ENCODE data around the gene WDR5. TPM values are rescaled to one million over a fixed set of nuclear protein-coding genes. Genes with fewer than 3 reads are reported as not detected.

Gene WDR5
- polyA plus RNA-seq, 1 of the 3 experiments (the other 2 are of a cell fraction), result 36.6 TPM

GRCh38 chr9:134187891-134188385 lies 52.1 kb downstream of the WDR5 start:
- POLR2A ChIA-PET, result no interaction called here

More at GRCh38 chr9:134187891-134188385, 52.1 kb downstream of the WDR5 start:
- no peaks in the 10 kb centered on the region for H3K9me3 ChIP-seq
- H3K9ac ChIP-seq, result no peak overlapping the region
- no peaks in the 10 kb centered on the region for H3K79me2 ChIP-seq (ENCODE audit: insufficient read depth)
- no peak overlapping the region for H2AFZ ChIP-seq (ENCODE audit: low read depth)
- H3K4me3 ChIP-seq (ENCODE audit: low read depth in 2 of 2, low read length in 1 of 2), result no peak overlapping the region
- H3K27ac ChIP-seq (ENCODE audit: low read depth in 2 of 2, low read length in 1 of 2), result no peak overlapping the region
- 68% methylated on average over 8 of the region's 12 CpGs for WGBS (ENCODE audit: low lambda C conversion rate)
- H3K36me3 ChIP-seq (replicated peaks in 1 of 2; ENCODE audit: control insufficient read depth in 1 of 2, insufficient read depth in 2 of 2, low read length in 1 of 2), result no peaks in the 10 kb centered on the region
- peaks cover 7% of the 10 kb centered on the region for H3F3A ChIP-seq (replicated peaks; ENCODE audit: insufficient read depth)
- DNase-seq, result peak; percentile 25
- TF ChIP-seq CHD2 (IDR thresholded peaks at IDR 0.05; ENCODE audit: low read length, partially characterized antibody), result no peak
- no peak for TF ChIP-seq USF1 (IDR thresholded peaks at IDR 0.05; ENCODE audit: borderline replicate concordance, low read depth)
- no peak for TF ChIP-seq EZH2phosphoT487 (IDR thresholded peaks at IDR 0.05; ENCODE audit: borderline replicate concordance, low read depth)
- no peak for TF ChIP-seq SIN3A (IDR thresholded peaks at IDR 0.05; ENCODE audit: borderline replicate concordance, low read depth, low read length)
- TF ChIP-seq EP300 (IDR thresholded peaks at IDR 0.05; ENCODE audit: borderline replicate concordance in 1 of 2, low read depth in 1 of 2, low read length in 1 of 2), result no peak
- no peak for TF ChIP-seq MAX (IDR thresholded peaks at IDR 0.05; ENCODE audit: low read depth)
- no peak for TF ChIP-seq TAF1 (IDR thresholded peaks at IDR 0.05; ENCODE audit: borderline replicate concordance, low read depth, low read length)
- no peak for TF ChIP-seq RAD21 (IDR thresholded peaks at IDR 0.05; ENCODE audit: low read length)
- TF ChIP-seq GATA2 (CRISPR knock-in tag; IDR thresholded peaks at IDR 0.05), result no peak
- TF ChIP-seq ELF1 (IDR thresholded peaks at IDR 0.05), result no peak
- TF ChIP-seq NFIC (IDR thresholded peaks at IDR 0.05; ENCODE audit: borderline replicate concordance), result no peak
- no peak for TF ChIP-seq SMC3 (IDR thresholded peaks at IDR 0.05; ENCODE audit: low read depth, low read length)
- no peak for TF ChIP-seq REST (IDR thresholded peaks at IDR 0.05; ENCODE audit: low read depth, low read length)
- TF ChIP-seq RFX5 (IDR thresholded peaks at IDR 0.05; ENCODE audit: low read length), result no peak
- no peak for TF ChIP-seq MEF2A (IDR thresholded peaks at IDR 0.05; ENCODE audit: borderline replicate concordance, low read depth)
- TF ChIP-seq FOXJ3 (CRISPR knock-in tag; IDR thresholded peaks at IDR 0.05), result no peak
- TF ChIP-seq POLR2AphosphoS5 (IDR thresholded peaks at IDR 0.05; ENCODE audit: low read depth, low read length), result no peak
- TF ChIP-seq PBX3 (IDR thresholded peaks at IDR 0.05), result no peak
- TF ChIP-seq IRF3 (IDR thresholded peaks at IDR 0.05; ENCODE audit: low read depth, low read length), result no peak
- TF ChIP-seq NRF1 (IDR thresholded peaks at IDR 0.05; ENCODE audit: low read depth, low read length), result no peak
- H3K9me2 ChIP-seq, result no peaks in the 10 kb centered on the region
- H3K4me2 ChIP-seq, result no peak overlapping the region
- CTCF ChIA-PET, result interaction anchor here (0.7 to 2.2 kb wide), 2 partner anchors 17 to 255 kb away, joined by 3 to 8 read pairs; no protein-coding TSS in a partner anchor
- H3K27me3 ChIP-seq (ENCODE audit: insufficient read depth), result no peaks in the 10 kb centered on the region
- H3K4me1 ChIP-seq (ENCODE audit: control insufficient read depth in 1 of 2, insufficient read depth in 2 of 2, low read depth in 1 of 2, low read length in 1 of 2), result no peaks in the 10 kb centered on the region; a peak in 1 of 4 replicates
- H4K20me1 ChIP-seq (ENCODE audit: insufficient read depth), result no peaks in the 10 kb centered on the region
